ENCODE data around the gene CALN1. TPM values are rescaled to one million over a fixed set of nuclear protein-coding genes. Genes with fewer than 3 reads are reported as not detected.

The CALN1 gene
- total RNA-seq, 2 donors from 2014 or later: 0.52 to 1.6 TPM

GRCh38 chr7:71782051-71782450 lies 630.1 kb downstream of the CALN1 start:
- 64 to 74% methylated on average over 3 of the region's 3 CpGs for WGBS, 2 donors
- no peak for ATAC-seq

GRCh38 chr7:71780282-71780681 lies 631.9 kb downstream of the CALN1 start:
- TF ChIP-seq POLR2A (IDR thresholded peaks at IDR 0.05) (no peak), CTCF (IDR thresholded peaks at IDR 0.05) (no peak)
- 27 to 35% methylated on average over 7 of the region's 7 CpGs for WGBS, 2 donors
- Histone ChIP-seq H3K4me1 (no peaks in the 10 kb centered on the region), H3K4me3 (no peak overlapping the region), H3K27ac (no peak overlapping the region), H3K36me3 (replicated peaks in 1 of 2; ENCODE audit: insufficient read depth in 1 of 2, low read depth in 2 of 2) (no peaks in the 10 kb centered on the region), H3K27me3 (no peaks in the 10 kb centered on the region), H3K9me3 (no peaks in the 10 kb centered on the region)
- no peak for DNase-seq
- intact Hi-C loops (cut with DNase I): no loop called here
- ATAC-seq: no peak

More at GRCh38 chr7:71782051-71782450, 630.1 kb downstream of the CALN1 start:
- H3K27ac ChIP-seq: no peak overlapping the region
- no peaks in the 10 kb centered on the region for H3K4me1 ChIP-seq
- H3K4me3 ChIP-seq: no peak overlapping the region
- DNase-seq: no peak
- no peaks in the 10 kb centered on the region for H3K27me3 ChIP-seq
- peaks cover 0 to 7% (median 0%) of the 10 kb centered on the region in 3 donors for H3K9me3 ChIP-seq
- TF ChIP-seq POLR2A (IDR thresholded peaks at IDR 0.05) (no peak), CTCF (IDR thresholded peaks at IDR 0.05) (no peak)
- intact Hi-C loops (cut with DNase I): no loop called here
- H3K36me3 ChIP-seq (replicated peaks in 1 of 2; ENCODE audit: insufficient read depth in 1 of 2, low read depth in 2 of 2): no peaks in the 10 kb centered on the region

- Histone ChIP-seq H3K9me3 (no peaks in the 10 kb centered on the region), H3K27me3 (no peaks in the 10 kb centered on the region), H3K36me3 (replicated peaks in 1 of 2; ENCODE audit: insufficient read depth in 1 of 2, low read depth in 2 of 2) (no peaks in the 10 kb centered on the region), H3K4me1 (no peaks in the 10 kb centered on the region), H3K27ac (no peak overlapping the region), H3K4me3 (no peak overlapping the region)
- 78 to 90% methylated on average over 8 of the region's 8 CpGs for WGBS, 2 donors
- no peak for ATAC-seq
- intact Hi-C loops (cut with DNase I): no loop called here
- TF ChIP-seq CTCF (IDR thresholded peaks at IDR 0.05) (no peak), POLR2A (IDR thresholded peaks at IDR 0.05) (no peak)
- DNase-seq: no peak
Measured at GRCh38 chr7:71777278-71777677, 634.9 kb downstream of the CALN1 start.

DNA sequence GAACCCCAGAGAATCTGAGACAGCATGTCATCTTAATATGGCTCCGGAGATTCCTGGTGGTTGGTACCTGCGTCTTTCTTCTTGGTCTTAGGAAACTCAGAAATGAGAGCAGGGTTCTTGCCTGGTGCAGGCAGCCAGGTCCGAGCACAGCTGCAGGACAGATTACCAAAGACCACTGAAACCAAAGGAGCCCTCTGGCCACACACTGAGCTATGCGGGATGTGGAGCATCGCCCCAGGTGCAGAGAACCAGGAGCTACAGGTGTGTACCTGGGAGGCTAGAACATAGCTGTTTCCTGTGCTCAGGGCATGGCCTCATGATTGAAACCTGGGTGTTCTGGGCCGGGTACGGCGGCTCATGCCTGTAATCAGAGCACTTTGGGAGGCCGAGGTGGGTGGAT lies 635.4 kb downstream of the CALN1 start:
- WGBS, 2 donors: 66 to 83% methylated on average over 6 to 9 of the region's 9 CpGs
- no peak overlapping the region for H3K4me3 ChIP-seq
- H3K9me3 ChIP-seq: no peaks in the 10 kb centered on the region
- H3K27me3 ChIP-seq: no peaks in the 10 kb centered on the region
- DNase-seq: no peak
- no peaks in the 10 kb centered on the region for H3K4me1 ChIP-seq
- H3K27ac ChIP-seq: no peak overlapping the region
- no peak for ATAC-seq
- intact Hi-C loops (cut with DNase I): no loop called here
- no peaks in the 10 kb centered on the region for H3K36me3 ChIP-seq (replicated peaks in 1 of 2; ENCODE audit: insufficient read depth in 1 of 2, low read depth in 2 of 2)
- no peak for TF ChIP-seq POLR2A (IDR thresholded peaks at IDR 0.05)
- TF ChIP-seq CTCF (IDR thresholded peaks at IDR 0.05): no peak

DNA sequence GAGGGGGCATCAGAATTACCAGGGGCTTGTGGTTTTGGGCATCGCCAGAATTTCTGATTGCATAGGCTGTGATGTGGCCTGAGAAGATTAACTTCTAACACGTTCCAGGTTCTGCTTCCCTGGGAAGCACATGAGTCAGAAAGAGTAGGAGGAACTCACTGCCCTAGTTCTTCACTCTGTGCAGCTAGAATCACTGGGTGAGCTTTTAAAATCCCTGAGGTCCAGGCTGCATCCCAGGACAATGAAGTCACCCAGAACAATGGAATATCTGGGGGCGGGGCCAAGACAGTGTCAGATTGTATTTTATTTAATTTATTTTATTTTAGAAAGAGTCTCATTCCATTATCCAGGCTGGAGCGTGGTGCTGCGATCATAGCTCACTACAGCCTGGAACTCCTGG lies 636.5 kb downstream of the CALN1 start:
- TF ChIP-seq POLR2A (IDR thresholded peaks at IDR 0.05): no peak
- no peak for TF ChIP-seq CTCF (IDR thresholded peaks at IDR 0.05)
- Histone ChIP-seq H3K36me3 (replicated peaks in 1 of 2; ENCODE audit: insufficient read depth in 1 of 2, low read depth in 2 of 2) (no peaks in the 10 kb centered on the region), H3K4me3 (no peak overlapping the region), H3K27me3 (no peaks in the 10 kb centered on the region), H3K4me1 (no peaks in the 10 kb centered on the region), H3K9me3 (no peaks in the 10 kb centered on the region), H3K27ac (no peak overlapping the region)
- 70 to 72% methylated on average over 5 of the region's 5 CpGs for whole genome bisulfite sequencing, 2 donors
- no peak for DNase-seq
- intact Hi-C loops (cut with DNase I): no loop called here
- no peak for ATAC-seq
